HEK293 (cell line): Measurements from ENCODE around the gene KCTD12.

Experiments
- CTCF ChIA-PET: fragments of 350-600 bp; formaldehyde crosslinking; extraction: SDS; loops from one replicate; lab custom pipeline; 2021; ENCODE audit warnings: antibody characterized with exemption; lab: Yijun Ruan, JAX
- POLR2A ChIA-PET: fragments of 300-600 bp; formaldehyde crosslinking; extraction: SDS; loops from one replicate; lab custom pipeline; 2020; ENCODE audit warnings: antibody characterized with exemption, inconsistent platforms; lab: Yijun Ruan, JAX
- H3K27ac ChIP-seq: fragments of 200-500 bp; sonication (Bioruptor generic); 2 replicates; pipeline ENCODE4 v1.5.1; 2014; ENCODE audit warnings: low read depth, low read length, control low read depth, inconsistent platforms; ENCODE audit errors: extremely low read depth
- H3K36me3 ChIP-seq, 2 experiments: fragments of 200-500 bp in 1 of 2; sonication (Bioruptor generic) in 1 of 2; 1 replicate in 1 of 2; 2 replicates in 1 of 2; pipeline ENCODE4 v1.5.1; 2014 to 2017; ENCODE audit warnings: inconsistent platforms in 2 of 2, low read length in 2 of 2; ENCODE audit not compliant: control insufficient read depth in 2 of 2, insufficient read depth in 1 of 2
- H3K4me1 ChIP-seq: fragments of 200-500 bp; sonication (Bioruptor generic); 2 replicates; pipeline ENCODE4 v1.5.1; 2014; ENCODE audit warnings: mild to moderate bottlenecking, low read length, inconsistent platforms; ENCODE audit not compliant: control insufficient read depth, insufficient read depth
- H3K4me3 ChIP-seq: 2 replicates; pipeline ENCODE4 v1.5.1; 2011; ENCODE audit warnings: low read depth, mild to moderate bottlenecking, control low read depth, low read length, moderate library complexity
- H3K9me3 ChIP-seq: fragments of 200-500 bp; sonication (Bioruptor generic); 2 replicates; pipeline ENCODE4 v1.5.1; 2014; ENCODE audit warnings: low read depth, low read length, inconsistent platforms; ENCODE audit not compliant: control insufficient read depth, insufficient read depth
- FEZF1 ChIP-seq: fragments of 450-650 bp; formaldehyde crosslinking; IDR thresholded peaks from 2 replicates; pipeline ENCODE4 v1.5.1; 2016; ENCODE audit warnings: missing biosample characterization, missing genetic modification characterization
- KLF8 ChIP-seq: fragments of 450-650 bp; formaldehyde crosslinking; IDR thresholded peaks from 2 replicates; pipeline ENCODE4 v1.5.1; 2016; ENCODE audit warnings: missing biosample characterization, missing genetic modification characterization
- PRDM6 ChIP-seq: fragments of 450-650 bp; formaldehyde crosslinking; IDR thresholded peaks from 2 replicates; pipeline ENCODE4 v1.5.1; 2017; ENCODE audit warnings: missing biosample characterization, missing genetic modification characterization
- ZBTB26 ChIP-seq: fragments of 450-650 bp; formaldehyde crosslinking; optimal IDR thresholded peaks from 2 replicates; pipeline ENCODE3; 2016; ENCODE audit warnings: missing biosample characterization, mild to moderate bottlenecking, missing genetic modification characterization
- ZNF10 ChIP-seq: fragments of 450-650 bp; formaldehyde crosslinking; IDR thresholded peaks from 2 replicates; pipeline ENCODE4 v1.5.1; 2017; ENCODE audit warnings: missing biosample characterization, missing genetic modification characterization
- ZNF140 ChIP-seq: fragments of 450-650 bp; formaldehyde crosslinking; IDR thresholded peaks from 2 replicates; pipeline ENCODE4 v1.5.1; 2016; ENCODE audit warnings: missing biosample characterization, missing genetic modification characterization
- ZNF155 ChIP-seq: fragments of 450-650 bp; formaldehyde crosslinking; IDR thresholded peaks from 2 replicates; pipeline ENCODE4 v1.5.1; 2016; ENCODE audit warnings: missing biosample characterization, missing genetic modification characterization
- ZNF175 ChIP-seq: fragments of 450-650 bp; formaldehyde crosslinking; IDR thresholded peaks from 2 replicates; pipeline ENCODE4 v1.5.1; 2016; ENCODE audit warnings: missing biosample characterization, missing genetic modification characterization
- ZNF223 ChIP-seq: fragments of 450-650 bp; formaldehyde crosslinking; IDR thresholded peaks from 2 replicates; pipeline ENCODE4 v1.5.1; 2016; ENCODE audit warnings: missing biosample characterization, missing genetic modification characterization
- ZNF248 ChIP-seq: fragments of 450-650 bp; formaldehyde crosslinking; IDR thresholded peaks from 2 replicates; pipeline ENCODE4 v1.5.1; 2017; ENCODE audit warnings: missing biosample characterization, missing genetic modification characterization
- ZNF280C ChIP-seq: fragments of 450-650 bp; formaldehyde crosslinking; IDR thresholded peaks from 2 replicates; pipeline ENCODE4 v1.5.1; 2016; ENCODE audit warnings: missing biosample characterization, missing genetic modification characterization
- ZNF324 ChIP-seq: fragments of 450-650 bp; formaldehyde crosslinking; IDR thresholded peaks from 2 replicates; pipeline ENCODE4 v1.5.1; 2016; ENCODE audit warnings: missing biosample characterization, missing genetic modification characterization
- ZNF362 ChIP-seq: fragments of 450-650 bp; formaldehyde crosslinking; IDR thresholded peaks from 2 replicates; pipeline ENCODE4 v1.5.1; 2016; ENCODE audit warnings: missing biosample characterization, missing genetic modification characterization
- ZNF37A ChIP-seq: fragments of 450-650 bp; IDR thresholded peaks from 2 replicates; pipeline ENCODE4 v1.5.1; 2018; ENCODE audit warnings: missing biosample characterization, missing genetic modification characterization
- ZNF626 ChIP-seq: fragments of 450-650 bp; sonication (Bioruptor Pico); formaldehyde crosslinking; IDR thresholded peaks from 2 replicates; pipeline ENCODE4 v1.5.1; 2018; ENCODE audit warnings: missing biosample characterization, missing genetic modification characterization, inconsistent platforms
- ZNF658 ChIP-seq: fragments of 450-650 bp; formaldehyde crosslinking; IDR thresholded peaks from 2 replicates; pipeline ENCODE4; 2016; ENCODE audit warnings: missing biosample characterization, missing genetic modification characterization
- ZNF670 ChIP-seq: fragments of 450-650 bp; formaldehyde crosslinking; IDR thresholded peaks from 2 replicates; pipeline ENCODE4 v1.5.1; 2016; ENCODE audit warnings: missing biosample characterization, missing genetic modification characterization, low read depth
- ZNF704 ChIP-seq: fragments of 450-650 bp; formaldehyde crosslinking; IDR thresholded peaks from 2 replicates; pipeline ENCODE4 v1.5.1; 2016; ENCODE audit warnings: missing biosample characterization, missing genetic modification characterization
- ZNF792 ChIP-seq: fragments of 450-650 bp; formaldehyde crosslinking; IDR thresholded peaks from 2 replicates; pipeline ENCODE4 v1.5.1; 2016; ENCODE audit warnings: missing biosample characterization, missing genetic modification characterization

The KCTD12 gene

GRCh38 chr13:76872675-76873074 lies 13.5 kb downstream of the KCTD12 start:
- H3K27ac ChIP-seq, result no peak overlapping the region
- H3K4me3 ChIP-seq, result no peak overlapping the region
- TF ChIP-seq ZNF223 (tag by site-specific recombination) (no peak), ZNF248 (tag by site-specific recombination) (no peak), ZNF704 (no peak), ZNF155 (no peak), KLF8 (tag by site-specific recombination) (no peak), ZNF10 (tag by site-specific recombination) (no peak), ZNF626 (no peak), ZNF362 (tag by site-specific recombination) (no peak), ZNF324 (no peak), ZNF792 (tag by site-specific recombination) (no peak), ZNF175 (no peak), ZNF37A (tag by site-specific recombination) (no peak), PRDM6 (no peak), ZNF280C (tag by site-specific recombination) (no peak), ZNF670 (no peak), ZNF658 (tag by site-specific recombination) (no peak), FEZF1 (tag by site-specific recombination) (no peak)
- H3K9me3 ChIP-seq, result no peaks in the 10 kb centered on the region
- H3K36me3 ChIP-seq, result no peaks in the 10 kb centered on the region
- POLR2A ChIA-PET, result no interaction called here
- H3K4me1 ChIP-seq, result no peaks in the 10 kb centered on the region
- CTCF ChIA-PET, result no interaction called here

GRCh38 chr13:76871432-76871831 lies 14.8 kb downstream of the KCTD12 start:
- ChIA-PET CTCF (interaction anchor here (0.6 to 0.7 kb wide), 2 partner anchors 10 to 1196 kb away, joined by 3 to 5 read pairs; no protein-coding TSS in a partner anchor), POLR2A (no interaction called here)
- no peaks in the 10 kb centered on the region for H3K9me3 ChIP-seq
- no peak overlapping the region for H3K4me3 ChIP-seq
- TF ChIP-seq ZNF140 (tag by site-specific recombination) (no peak), ZBTB26 (no peak)
- no peak overlapping the region for H3K27ac ChIP-seq
- no peaks in the 10 kb centered on the region for H3K4me1 ChIP-seq
- H3K36me3 ChIP-seq, result no peaks in the 10 kb centered on the region
